ENCODE results near the gene ANKRD36C.
A peak's percentile ranks its signal among the peaks of the same experiment; 100 is the strongest.
"Not testable (repeated sequence)": the region's sequence is repeated elsewhere in the genome, so short reads cannot be mapped to it uniquely, and the experiment has no call there.

The ANKRD36C gene

GRCh38 chr2:96006248-96006647 is 14.6 kb upstream of the ANKRD36C start:
- not testable (repeated sequence) for DNase-seq (ENCODE audit: low read depth)

- DNase-seq (ENCODE audit: low read depth) = peak; percentile 35
These were observed 1.1 kb upstream of the ANKRD36C start for GRCh38 chr2:95992520-95993272.

- peak; percentile 27 for DNase-seq (ENCODE audit: low read depth)
These were observed 478 bp upstream of the ANKRD36C start for GRCh38 chr2:95992102-95992501.

- not testable (repeated sequence) for DNase-seq (ENCODE audit: low read depth)
These were observed 740 bp downstream of the ANKRD36C start for GRCh38 chr2:95990884-95991283.

GRCh38 chr2:95951662-95952061 is 40.0 kb downstream of the ANKRD36C start:
- not testable (repeated sequence) for DNase-seq (ENCODE audit: low read depth)

GRCh38 chr2:95948039-95948438 is 43.6 kb downstream of the ANKRD36C start:
- DNase-seq (ENCODE audit: low read depth) = not testable (repeated sequence)

- not testable (repeated sequence) for DNase-seq (ENCODE audit: low read depth)
These were observed 51.7 kb downstream of the ANKRD36C start for GRCh38 chr2:95939947-95940346.

GRCh38 chr2:95930740-95931139 is 60.9 kb downstream of the ANKRD36C start:
- DNase-seq (ENCODE audit: low read depth) = not testable (repeated sequence)

- DNase-seq (ENCODE audit: low read depth) = not testable (repeated sequence)
These were observed 74.6 kb downstream of the ANKRD36C start for GRCh38 chr2:95917007-95917406.

GRCh38 chr2:95915131-95915530 is 76.5 kb downstream of the ANKRD36C start:
- not testable (repeated sequence) for DNase-seq (ENCODE audit: low read depth)

GRCh38 chr2:95911431-95911830 is 80.2 kb downstream of the ANKRD36C start:
- DNase-seq (ENCODE audit: low read depth) = not testable (repeated sequence)

GRCh38 chr2:95894443-95894842 is 97.2 kb downstream of the ANKRD36C start:
- not testable (repeated sequence) for DNase-seq (ENCODE audit: low read depth)

GRCh38 chr2:95867929-95868328 is 123.7 kb downstream of the ANKRD36C start:
- DNase-seq (ENCODE audit: low read depth) = not testable (repeated sequence)

- DNase-seq (ENCODE audit: low read depth) = not testable (repeated sequence)
These were observed 124.5 kb downstream of the ANKRD36C start for GRCh38 chr2:95867047-95867677.

- not testable (repeated sequence) for DNase-seq (ENCODE audit: low read depth)
These were observed 129.5 kb downstream of the ANKRD36C start for GRCh38 chr2:95862121-95862520.

GRCh38 chr2:95836151-95836550 is 155.5 kb downstream of the ANKRD36C start:
- DNase-seq (ENCODE audit: low read depth) = no peak

- DNase-seq (ENCODE audit: low read depth) = not testable (repeated sequence)
These were observed 157.3 kb downstream of the ANKRD36C start for GRCh38 chr2:95834077-95835013.

GRCh38 chr2:95824218-95824617 is 167.4 kb downstream of the ANKRD36C start:
- not testable (repeated sequence) for DNase-seq (ENCODE audit: low read depth)

- not testable (repeated sequence) for DNase-seq (ENCODE audit: low read depth)
These were observed 174.1 kb downstream of the ANKRD36C start for GRCh38 chr2:95817521-95817920.

- DNase-seq (ENCODE audit: low read depth) = not testable (repeated sequence)
These were observed 178.3 kb downstream of the ANKRD36C start for GRCh38 chr2:95813311-95813710.

GRCh38 chr2:95799892-95800291 is 191.7 kb downstream of the ANKRD36C start:
- no peak for DNase-seq (ENCODE audit: low read depth)

Measured in activated T-cell treated with anti-CD3 and anti-CD28 coated beads for 48 hours (primary cell).